K562 (cell line): ENCODE measurements around the gene PLA2G4D. TPM values are rescaled to one million over a fixed set of nuclear protein-coding genes. Genes with fewer than 3 reads are reported as not detected.
A peak's percentile ranks its signal among the peaks of the same experiment; 100 is the strongest.
"Not testable (repeated sequence)": the region's sequence is repeated elsewhere in the genome, so short reads cannot be mapped to it uniquely, and the experiment has no call there.

Experiments
- ATAC-seq: fragments of 200-7000 bp; cut with Tn5 transposase; 3 replicates; pipeline ENCODE4 v1.9.1; 2020; ENCODE audit warnings: moderate library complexity
- BruUV-seq: library from RNA; stranded (reverse); fragments of 400-500 nt; replicated peaks from 2 replicates; lab custom pipeline; 2021; lab: Mats Ljungman, UMichigan
- CTCF ChIA-PET: fragments of 300-600 bp; formaldehyde crosslinking; extraction: SDS; loops from one replicate; lab custom pipeline; 2021; ENCODE audit warnings: low intra/inter-chr PET ratio; lab: Yijun Ruan, JAX
- POLR2A ChIA-PET: fragments of 300-600, 350-650 bp; sonication (Branson Sonifier 250); formaldehyde crosslinking; extraction: SDS; loops from one replicate; lab custom pipeline; 2021; ENCODE audit warnings: antibody characterized with exemption, inconsistent platforms; lab: Yijun Ruan, JAX
- DNase-seq, 4 experiments: peaks; one replicate each; pipeline versions ENCODE4 v3.0.0 to v3.0.0-alpha.2; 2011 to 2018; ENCODE audit warnings: low spot score in 3 of 4, mixed read lengths in 3 of 4; ENCODE audit errors: extremely low read depth in 1 of 4
- FAIRE-seq: peaks from 2 replicates; lab custom pipeline; 2011; peaks lifted over from hg19 to GRCh38; lab: Jason Lieb, UNC
- H2AFZ ChIP-seq: 2 replicates; pipeline ENCODE4 v1.6.0; 2011; ENCODE audit warnings: low read depth, low read length, control low read depth, inconsistent platforms
- H3K27ac ChIP-seq: fragments of 200-600 bp; 3 replicates; pipeline ENCODE4 v1.8.0; 2011; ENCODE audit warnings: low read depth, mild to moderate bottlenecking, control low read depth, inconsistent platforms, low read length, moderate library complexity, mixed read lengths; ENCODE audit errors: extremely low read depth
- H3K27me3 ChIP-seq, 2 experiments: fragments of 300-600 bp in 1 of 2; 2 replicates in 1 of 2; 3 replicates in 1 of 2; pipeline versions ENCODE4 v1.6.0 to v1.8.0; 2011; ENCODE audit warnings: inconsistent platforms in 2 of 2, low read length in 2 of 2, mild to moderate bottlenecking in 1 of 2, mixed read lengths in 1 of 2, moderate library complexity in 1 of 2; ENCODE audit not compliant: control insufficient read depth in 2 of 2, insufficient read depth in 2 of 2
- H3K36me3 ChIP-seq: fragments of 300-600 bp; 3 replicates; pipeline ENCODE4 v1.8.0; 2011; ENCODE audit warnings: mild to moderate bottlenecking, low read length, inconsistent platforms; ENCODE audit not compliant: control insufficient read depth, insufficient read depth
- H3K4me1 ChIP-seq, 2 experiments: fragments of 200-600 bp in 1 of 2; replicated peaks in 1 of 2; 2 replicates in 1 of 2; 3 replicates in 1 of 2; pipeline versions ENCODE4 v1.5.1 to v1.8.0; 2011; ENCODE audit warnings: inconsistent platforms in 2 of 2, low read length in 2 of 2, mild to moderate bottlenecking in 1 of 2, mixed read lengths in 1 of 2, moderate library complexity in 1 of 2; ENCODE audit not compliant: control insufficient read depth in 2 of 2, insufficient read depth in 2 of 2
- H3K4me2 ChIP-seq: 2 replicates; pipeline ENCODE4 v1.6.1; 2011; ENCODE audit warnings: low read length, control low read depth, inconsistent platforms, mixed read lengths; ENCODE audit not compliant: insufficient read depth
- H3K4me3 ChIP-seq: fragments of 200-600 bp; sonication (generic), shearing (Covaris generic); 2 replicates; pipeline ENCODE4 v1.5.1; 2016; ENCODE audit warnings: control low read depth, inconsistent platforms
- H3K79me2 ChIP-seq: fragments of 200-600 bp; 3 replicates; pipeline ENCODE4 v1.8.0; 2011; ENCODE audit warnings: low read length, inconsistent platforms; ENCODE audit not compliant: control insufficient read depth, insufficient read depth
- H3K9ac ChIP-seq, 2 experiments: 2 replicates each; pipeline versions ENCODE4 v1.6.0 to v1.6.1; 2011; ENCODE audit warnings: low read depth in 2 of 2, low read length in 2 of 2, control low read depth in 1 of 2, inconsistent platforms in 1 of 2, mild to moderate bottlenecking in 1 of 2, mixed read lengths in 1 of 2; ENCODE audit not compliant: insufficient read depth in 1 of 2
- H3K9me1 ChIP-seq: one replicate; pipeline ENCODE4 v1.6.0; 2011; ENCODE audit warnings: inconsistent platforms, mild to moderate bottlenecking, low read length, moderate library complexity; ENCODE audit not compliant: control insufficient read depth, insufficient read depth
- H3K9me3 ChIP-seq: replicated peaks from 2 replicates; pipeline ENCODE4 v1.5.1; 2011; ENCODE audit warnings: low read depth, low read length, inconsistent platforms; ENCODE audit not compliant: control insufficient read depth, insufficient read depth
- H4K20me1 ChIP-seq: replicated peaks from 2 replicates; pipeline ENCODE4 v1.6.1; 2011; ENCODE audit warnings: low read length, inconsistent platforms, mixed read lengths; ENCODE audit not compliant: control insufficient read depth, insufficient read depth
- BHLHE40 ChIP-seq: IDR thresholded peaks from 2 replicates; pipeline ENCODE4 v1.6.1; 2011; ENCODE audit warnings: low read length, improper control_type of control experiment
- ESRRA ChIP-seq: fragments of 450-650 bp; IDR thresholded peaks from 2 replicates; pipeline ENCODE4 v1.6.1; 2014; ENCODE audit warnings: low read depth, mild to moderate bottlenecking, moderate library complexity, borderline replicate concordance
- FOSL1 ChIP-seq: fragments of 200-800 bp; sonication (Bioruptor generic); conservative IDR thresholded peaks from 2 replicates; pipeline ENCODE4 v1.6.1; 2016; ENCODE audit warnings: missing genetic modification characterization, missing compliant biosample characterization
- JUND ChIP-seq, 2 experiments: IDR thresholded peaks; 2 replicates in 1 of 2; 3 replicates in 1 of 2; pipeline ENCODE4 v1.6.1; 2011; ENCODE audit warnings: borderline replicate concordance in 2 of 2, low read depth in 2 of 2, low read length in 2 of 2, improper control_type of control experiment in 1 of 2, missing biosample characterization in 1 of 2, missing genetic modification characterization in 1 of 2, missing genetic modification reagents in 1 of 2
- RAD51 ChIP-seq: fragments of 450-650 bp; IDR thresholded peaks from 2 replicates; pipeline ENCODE4 v1.7.1; 2016; ENCODE audit warnings: low read depth, mild to moderate bottlenecking, borderline replicate concordance
- USF1 ChIP-seq: sonication (generic); formaldehyde crosslinking; IDR thresholded peaks from 2 replicates; pipeline ENCODE4 v1.9.0; 2022; ENCODE audit warnings: mild to moderate bottlenecking, missing genetic modification reagents
- USF2 ChIP-seq: sonication (generic); formaldehyde crosslinking; IDR thresholded peaks from 2 replicates; pipeline ENCODE4 v1.5.0; 2020; ENCODE audit warnings: missing genetic modification reagents
- ZBTB40 ChIP-seq, 2 experiments: fragments of 450-650 bp in 1 of 2; sonication (generic) in 1 of 2; formaldehyde crosslinking in 1 of 2; IDR thresholded peaks; 2 replicates each; pipeline versions ENCODE4 v1.7.1 to v1.9.0; 2016 to 2022; ENCODE audit warnings: inconsistent platforms in 1 of 2, mild to moderate bottlenecking in 1 of 2, missing genetic modification reagents in 1 of 2
- WGBS: fragments of 100-300 bp; shearing (Covaris generic); methylation state at CpG from one replicate; pipeline ENCODE4 v1.1.6; 2016; ENCODE audit warnings: low coverage, mixed read lengths; ENCODE audit not compliant: insufficient coverage; ENCODE audit errors: missing lambda C conversion rate; 5-methylcytosine and 5-hydroxymethylcytosine counted together
- in situ Hi-C: fragments of 300-500 bp; cut with MboI; formaldehyde crosslinking; loops from 4 replicates; pipeline ENCODE4 v1.15.0; 2018; ENCODE audit warnings: inconsistent platforms, mixed read lengths
- intact Hi-C: fragments of 100-400 bp; cut with micrococcal nuclease; formaldehyde crosslinking; loops from 2 replicates; pipeline ENCODE4 v1.14.2; 2022
- polyA plus RNA-seq, 8 experiments: library from polyadenylated mRNA; depleted of rRNA in 4 of 8; stranded (reverse) in 5 of 8; unstranded in 3 of 8; fragments of >200 nt; fragmentation: Nextera tagmentation in 2 of 8; fragmentation: Illumina TruSeq in 1 of 8; extraction: Ambion mirVana in 2 of 8; extraction: Trizol in 1 of 8; gene quantifications; 2 replicates each; pipeline versions ENCODE4 v1.2.1 to v1.2.3, GENCODE V29; 2011 to 2014; ENCODE audit warnings: inconsistent platforms in 1 of 8, missing spikeins in 1 of 8
- total RNA-seq, 7 experiments: library from RNA; depleted of rRNA in 6 of 7; stranded (reverse); fragments of >200 nt in 6 of 7; fragmentation: Illumina TruSeq in 2 of 7; extraction: Trizol in 2 of 7; gene quantifications; 2 replicates each; pipeline versions ENCODE4 v1.2.1 to v1.2.3, GENCODE V29; 2011 to 2021; ENCODE audit warnings: low replicate concordance in 1 of 7

PLA2G4D gene
- total and polyA plus RNA-seq, 9 of the 15 experiments (the other 6 are each of a cell fraction or from before 2014, with no cell fraction given), result 0.04 TPM; not detected in 8

GRCh38 chr15:42091753-42092397 is 2.5 kb downstream of the PLA2G4D start:
- TF ChIP-seq RAD51, result peak; percentile 55; the same call in 1 of the 2 replicates
- peak; percentile 58 for TF ChIP-seq USF2 (CRISPR knock-in tag)
- peak; percentile 53; the same call in 1 of the 2 replicates for TF ChIP-seq BHLHE40
- TF ChIP-seq JUND (IDR thresholded peaks at IDR 0.05; ENCODE audit: borderline replicate concordance, low read depth, low read length), result peak; percentile 20; the same call in 1 of the 2 replicates
- TF ChIP-seq JUND (tag; IDR thresholded peaks at IDR 0.05; ENCODE audit: borderline replicate concordance, low read depth, low read length), result peak; percentile 29; the same call in 1 of the 3 replicates
- peak; percentile 55 for TF ChIP-seq FOSL1 (tag)
- TF ChIP-seq ESRRA, result peak; percentile 57; the same call in 1 of the 2 replicates
- peak; percentile 48; the same call in 1 of the 2 replicates for TF ChIP-seq USF1
- 0 out of 2 replicates have a peak, but pooled peaks have one; percentile 37 for TF ChIP-seq ZBTB40 (IDR thresholded peaks at IDR 0.05)
- BruUV-seq; H3K9ac ChIP-seq; H3K79me2 ChIP-seq; H3K4me2 ChIP-seq; H3K9me1 ChIP-seq; H3K4me3 ChIP-seq; H3K36me3 ChIP-seq; H3K4me1 ChIP-seq; ATAC-seq; H4K20me1 ChIP-seq; H2AFZ ChIP-seq; intact Hi-C loops; CTCF ChIA-PET; H3K9me3 ChIP-seq; H3K27ac ChIP-seq; in situ Hi-C loops; FAIRE-seq; TF ChIP-seq ZBTB40 (CRISPR knock-in tag; IDR thresholded peaks at IDR 0.05): not testable (repeated sequence)
- peak in 1 of 4 experiments; percentile 17 for DNase-seq
- WGBS, result 2% methylated on average over 9 of the region's 14 CpGs
- peaks cover 37 to 69% of the 10 kb centered on the region in 2 experiments for H3K27me3 ChIP-seq
- POLR2A ChIA-PET, result interaction anchor here (0.7 kb wide), 1 partner anchor 8 kb away, joined by 3 read pairs; no protein-coding TSS in a partner anchor
